Mammary epithelial cell (primary cell): ENCODE data around the gene POLR2J.

Experiments
- CTCF ChIP-seq, 2 donors: IDR thresholded peaks in 1 of 2; conservative IDR thresholded peaks in 1 of 2; 2 replicates each; pipeline ENCODE4 v1.5.1; 2011 to 2012; ENCODE audit warnings: inconsistent platforms in 2 of 2, low read length in 2 of 2, mild to moderate bottlenecking in 2 of 2, control low read depth in 1 of 2, low read depth in 1 of 2; ENCODE audit not compliant: insufficient read depth in 1 of 2; ENCODE audit errors: extremely low read depth in 1 of 2
- EZH2 ChIP-seq: IDR thresholded peaks from 2 replicates; pipeline ENCODE4 v1.6.1; 2012; ENCODE audit warnings: low read length, inconsistent platforms, borderline replicate concordance

DNA sequence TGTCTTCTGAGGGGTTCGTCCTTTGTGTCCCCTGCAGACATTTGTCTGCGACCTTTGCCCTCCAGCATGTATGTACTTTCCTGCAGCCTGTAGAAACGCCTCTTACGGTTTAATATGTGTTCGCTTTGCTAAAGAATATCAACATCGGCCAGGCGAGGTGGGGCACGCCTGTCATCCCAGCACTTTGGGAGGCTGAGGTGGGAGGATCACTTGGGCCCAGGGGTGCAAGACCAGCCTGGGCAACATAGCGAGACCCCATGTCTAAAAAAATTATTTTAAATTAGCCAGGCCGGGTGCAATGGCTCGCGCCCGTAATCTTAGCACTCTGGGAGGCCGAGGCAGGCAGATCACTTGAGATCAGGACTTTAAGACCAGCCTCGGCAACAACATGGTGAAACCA, 29.6 kb downstream of the POLR2J start:
- TF ChIP-seq CTCF (conservative IDR thresholded peaks at IDR 0.05 in 1 of 2, IDR thresholded peaks at IDR 0.05 in 1 of 2; ENCODE audit: extremely low read depth in 1 of 2, insufficient read depth in 1 of 2, low read depth in 1 of 2, low read length in 2 of 2) (no peak), EZH2 (no peak)
